Activated T-cell treated with anti-CD3 and anti-CD28 coated beads, Interleukin-2, amount 50 U/mL, for 4 hours (primary cell): ENCODE data around the gene KCNE4. TPM values are rescaled to one million over a fixed set of nuclear protein-coding genes. Genes with fewer than 3 reads are reported as not detected.

ENCODE experiments used
- ATAC-seq, 2 donors: fragments of 200-7000 bp; cut with Tn5 transposase; one replicate each; pipeline ENCODE4 v1.10.0; 2021
- DNase-seq: peaks from one replicate; pipeline ENCODE4 v3.0.0-alpha.2; 2020
- H3K27me3 Mint-ChIP-seq: one replicate; pipeline ENCODE4 v1.8.0; 2021; ENCODE audit warnings: low read depth, mixed read lengths
- H3K36me3 Mint-ChIP-seq: one replicate; pipeline ENCODE4 v1.8.0; 2022; ENCODE audit warnings: mixed read lengths; ENCODE audit not compliant: insufficient read depth
- H3K4me1 Mint-ChIP-seq: one replicate; pipeline ENCODE4 v1.8.0; 2021; ENCODE audit warnings: low read depth, mixed read lengths
- H3K4me3 Mint-ChIP-seq: one replicate; pipeline ENCODE4 v1.8.0; 2021; ENCODE audit warnings: mild to moderate bottlenecking, moderate library complexity, mixed read lengths
- H3K9me3 Mint-ChIP-seq: one replicate; pipeline ENCODE4 v1.8.0; 2021; ENCODE audit warnings: mixed read lengths
- total RNA-seq, 3 donors: library from RNA; stranded (reverse); gene quantifications; one replicate each; pipeline ENCODE4 v1.2.1, GENCODE V29; 2021

The KCNE4 gene
- total RNA-seq, 3 donors from 2014 or later, result not detected

DNA sequence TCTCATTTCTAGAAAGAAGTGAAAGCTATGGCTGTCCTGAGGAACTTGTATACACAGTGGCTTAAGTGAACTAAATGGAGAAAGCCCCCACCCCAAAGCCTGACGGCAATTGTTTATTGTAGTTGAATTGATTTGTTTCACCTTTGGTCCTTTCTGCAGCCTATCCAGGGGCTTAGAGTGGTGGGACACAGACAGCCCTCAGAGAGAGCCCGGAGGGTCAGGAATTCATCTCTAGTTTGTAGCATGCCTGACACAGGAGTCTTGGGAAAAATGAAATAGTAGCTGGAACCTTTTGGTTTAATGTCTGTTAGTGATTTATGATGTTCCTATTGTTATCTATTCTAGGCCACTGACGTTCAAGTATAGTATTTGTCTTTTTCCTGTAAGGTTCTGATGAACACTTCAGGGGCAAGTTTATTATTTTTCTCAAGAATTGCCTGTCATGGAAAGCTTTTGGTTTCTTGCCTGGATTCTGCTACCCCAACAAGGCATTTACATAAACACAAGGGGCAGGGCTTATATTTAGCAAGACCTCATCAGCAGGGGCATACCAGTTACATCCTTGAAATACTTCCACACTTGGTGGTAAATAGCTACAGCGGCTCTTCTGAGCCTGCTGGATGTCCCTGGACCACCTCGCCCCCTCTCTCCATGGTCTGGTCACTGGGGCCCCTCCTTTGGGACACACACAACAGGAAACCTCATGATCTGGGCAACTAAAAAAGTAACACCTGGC lies 44.4 kb downstream of the KCNE4 start:
- no peak for ATAC-seq
- peaks cover 2% of the 10 kb centered on the region for H3K27me3 Mint-ChIP-seq
- no peaks in the 10 kb centered on the region for H3K4me1 Mint-ChIP-seq
- H3K9me3 Mint-ChIP-seq, result no peaks in the 10 kb centered on the region
- H3K36me3 Mint-ChIP-seq, result no peaks in the 10 kb centered on the region
- H3K4me3 Mint-ChIP-seq, result no peak overlapping the region
- no peak for DNase-seq

DNA sequence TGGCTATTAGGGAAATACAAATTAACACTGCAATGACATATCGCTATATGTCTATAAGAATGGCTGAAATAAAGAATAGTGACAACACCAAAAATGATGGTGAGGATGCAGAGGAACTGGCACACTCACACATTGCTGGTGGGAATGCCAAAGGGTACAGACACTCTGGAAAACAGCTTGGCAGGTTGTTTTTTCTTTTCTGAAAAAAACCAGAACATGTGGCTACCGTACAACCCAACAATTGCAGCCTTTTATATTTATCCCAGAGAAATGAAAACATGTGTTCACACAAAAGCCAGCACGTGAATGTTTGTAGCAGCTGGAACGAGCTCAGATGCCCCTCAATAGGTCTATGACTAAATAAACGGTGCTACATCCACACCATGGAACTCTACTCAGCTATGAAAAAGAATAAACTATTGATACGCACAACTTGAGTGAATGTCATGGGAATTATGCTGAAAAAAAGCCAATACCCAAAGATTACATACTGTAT lies 45.9 kb downstream of the KCNE4 start:
- Mint-ChIP-seq H3K4me3 (no peak overlapping the region), H3K36me3 (no peaks in the 10 kb centered on the region), H3K9me3 (no peaks in the 10 kb centered on the region), H3K4me1 (no peaks in the 10 kb centered on the region), H3K27me3 (peaks cover 2% of the 10 kb centered on the region)
- DNase-seq (no peak), ATAC-seq (no peak)

DNA sequence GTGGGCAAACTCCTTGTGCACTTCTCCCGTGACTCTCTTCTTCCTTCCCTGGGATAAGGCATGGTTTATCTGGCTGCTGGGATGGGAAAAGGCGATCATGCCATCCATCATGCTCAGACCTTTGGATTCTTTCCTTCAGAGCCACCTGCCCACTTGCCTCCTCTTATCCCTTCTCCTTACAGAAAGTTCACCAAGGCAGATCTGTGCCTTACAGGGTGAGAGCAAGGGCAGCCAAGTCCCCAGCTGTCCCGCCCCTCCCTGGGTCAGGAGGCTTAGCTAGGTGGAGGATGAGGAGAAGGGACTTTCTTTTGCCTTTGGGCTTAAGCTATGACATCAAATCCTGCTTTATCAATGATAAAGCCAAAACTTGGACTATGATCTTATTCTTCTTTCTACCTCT lies 47.6 kb downstream of the KCNE4 start:
- ATAC-seq (no peak), DNase-seq (no peak)
- H3K4me3 Mint-ChIP-seq, result no peak overlapping the region
- no peaks in the 10 kb centered on the region for H3K4me1 Mint-ChIP-seq
- H3K36me3 Mint-ChIP-seq, result no peaks in the 10 kb centered on the region
- H3K9me3 Mint-ChIP-seq, result no peaks in the 10 kb centered on the region
- peaks cover 2% of the 10 kb centered on the region for H3K27me3 Mint-ChIP-seq

DNA sequence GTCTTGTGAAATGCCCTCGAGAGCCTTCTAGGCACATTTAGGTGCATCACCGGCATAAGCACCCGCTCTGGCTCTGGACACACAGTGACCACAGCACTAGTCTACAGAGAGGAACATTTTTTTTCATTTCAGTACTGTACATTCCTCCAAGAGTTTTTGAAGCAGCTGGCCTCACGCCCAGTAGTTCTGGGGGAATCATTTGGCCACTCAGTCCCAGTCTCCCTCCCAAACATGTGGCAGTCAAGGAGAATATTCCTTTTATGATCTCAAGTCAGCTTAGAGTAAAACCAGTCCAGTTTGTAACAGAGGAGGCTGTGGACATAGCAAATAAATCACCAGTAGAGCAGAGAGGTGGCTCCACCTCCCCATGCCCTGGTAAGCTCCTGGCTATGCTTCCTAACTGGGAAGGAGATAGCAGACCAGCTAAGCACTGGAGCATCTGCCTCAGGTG lies 48.1 kb downstream of the KCNE4 start:
- Mint-ChIP-seq H3K4me1 (no peaks in the 10 kb centered on the region), H3K36me3 (no peaks in the 10 kb centered on the region), H3K27me3 (no peaks in the 10 kb centered on the region), H3K4me3 (no peak overlapping the region), H3K9me3 (no peaks in the 10 kb centered on the region)
- ATAC-seq (no peak), DNase-seq (no peak)

DNA sequence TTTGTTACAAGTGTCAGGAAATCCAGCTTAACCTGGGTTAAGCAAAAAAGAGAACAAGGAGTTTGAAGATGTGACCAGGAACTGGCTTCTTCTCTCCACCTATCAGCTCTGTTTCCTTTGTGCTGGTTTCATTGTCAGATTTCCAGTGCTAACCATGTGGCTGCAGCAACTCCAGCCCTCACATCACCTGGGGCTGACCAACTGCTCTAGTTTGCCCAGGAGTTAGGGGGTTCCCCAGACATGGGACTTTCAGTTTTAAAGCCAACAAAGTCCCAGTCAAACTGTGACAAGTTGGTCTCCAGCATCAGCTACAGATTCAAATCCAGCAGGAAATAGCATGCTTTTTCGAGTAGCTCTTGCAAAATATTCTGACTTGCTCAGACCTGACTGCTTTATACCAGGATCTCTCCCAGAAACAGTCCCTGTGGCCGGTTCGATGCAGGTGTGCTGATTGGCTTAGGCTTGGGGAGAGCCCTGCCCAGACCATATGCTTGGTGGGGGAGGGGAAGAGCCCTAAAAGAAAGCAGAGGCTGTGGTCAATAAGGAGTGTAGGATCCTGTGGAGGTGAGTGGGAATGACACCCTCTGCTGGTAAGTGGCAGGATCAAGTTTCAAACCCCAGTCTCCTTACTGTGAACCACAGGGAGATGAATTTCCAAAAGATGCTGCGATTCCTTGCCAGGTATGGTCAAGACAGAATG lies 49.5 kb downstream of the KCNE4 start:
- DNase-seq (no peak), ATAC-seq (no peak)
- no peaks in the 10 kb centered on the region for H3K9me3 Mint-ChIP-seq
- no peaks in the 10 kb centered on the region for H3K4me1 Mint-ChIP-seq
- H3K27me3 Mint-ChIP-seq, result no peaks in the 10 kb centered on the region
- H3K4me3 Mint-ChIP-seq, result no peak overlapping the region
- H3K36me3 Mint-ChIP-seq, result no peaks in the 10 kb centered on the region

DNA sequence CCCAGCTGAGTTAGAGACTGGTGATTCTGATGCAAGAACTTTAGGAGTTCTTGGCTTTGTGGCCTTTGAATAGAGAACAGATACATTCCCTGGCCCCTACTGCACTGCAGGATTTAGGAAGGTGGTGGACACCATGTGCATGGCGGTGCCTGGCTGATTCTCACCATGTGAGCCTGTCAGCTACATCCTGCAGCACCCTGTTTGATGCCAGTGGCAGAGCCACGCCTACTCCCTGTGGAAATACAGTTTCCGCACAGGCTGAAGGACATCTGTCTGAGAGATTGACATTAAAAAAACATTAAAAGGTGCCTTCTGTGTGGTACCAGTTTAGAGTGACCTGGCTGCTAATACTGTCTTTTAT lies 50.0 kb downstream of the KCNE4 start:
- no peaks in the 10 kb centered on the region for H3K4me1 Mint-ChIP-seq
- no peaks in the 10 kb centered on the region for H3K27me3 Mint-ChIP-seq
- H3K9me3 Mint-ChIP-seq, result no peaks in the 10 kb centered on the region
- no peaks in the 10 kb centered on the region for H3K36me3 Mint-ChIP-seq
- DNase-seq, result no peak
- H3K4me3 Mint-ChIP-seq, result no peak overlapping the region
- ATAC-seq, result no peak

DNA sequence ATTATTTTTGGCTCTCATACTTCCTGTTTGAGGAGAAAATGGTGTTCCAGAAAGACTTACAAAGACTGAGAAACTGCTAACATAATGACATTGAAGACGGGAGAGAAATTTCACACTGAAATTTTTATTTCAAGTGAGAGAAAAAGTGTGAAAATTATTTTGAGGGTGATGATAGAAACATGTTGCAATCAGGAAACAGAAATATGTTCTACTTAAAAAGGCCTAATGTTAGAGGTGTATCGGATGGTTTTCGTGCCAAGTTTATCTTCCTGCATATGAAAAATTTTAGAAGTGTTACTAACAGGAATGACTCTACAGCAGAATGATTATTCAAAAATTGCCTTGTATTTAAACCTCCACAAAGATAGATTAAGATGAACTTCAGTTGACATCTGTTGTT lies 50.5 kb downstream of the KCNE4 start:
- Mint-ChIP-seq H3K36me3 (no peaks in the 10 kb centered on the region), H3K9me3 (no peaks in the 10 kb centered on the region), H3K4me1 (no peaks in the 10 kb centered on the region), H3K4me3 (no peak overlapping the region), H3K27me3 (no peaks in the 10 kb centered on the region)
- ATAC-seq (no peak), DNase-seq (no peak)

DNA sequence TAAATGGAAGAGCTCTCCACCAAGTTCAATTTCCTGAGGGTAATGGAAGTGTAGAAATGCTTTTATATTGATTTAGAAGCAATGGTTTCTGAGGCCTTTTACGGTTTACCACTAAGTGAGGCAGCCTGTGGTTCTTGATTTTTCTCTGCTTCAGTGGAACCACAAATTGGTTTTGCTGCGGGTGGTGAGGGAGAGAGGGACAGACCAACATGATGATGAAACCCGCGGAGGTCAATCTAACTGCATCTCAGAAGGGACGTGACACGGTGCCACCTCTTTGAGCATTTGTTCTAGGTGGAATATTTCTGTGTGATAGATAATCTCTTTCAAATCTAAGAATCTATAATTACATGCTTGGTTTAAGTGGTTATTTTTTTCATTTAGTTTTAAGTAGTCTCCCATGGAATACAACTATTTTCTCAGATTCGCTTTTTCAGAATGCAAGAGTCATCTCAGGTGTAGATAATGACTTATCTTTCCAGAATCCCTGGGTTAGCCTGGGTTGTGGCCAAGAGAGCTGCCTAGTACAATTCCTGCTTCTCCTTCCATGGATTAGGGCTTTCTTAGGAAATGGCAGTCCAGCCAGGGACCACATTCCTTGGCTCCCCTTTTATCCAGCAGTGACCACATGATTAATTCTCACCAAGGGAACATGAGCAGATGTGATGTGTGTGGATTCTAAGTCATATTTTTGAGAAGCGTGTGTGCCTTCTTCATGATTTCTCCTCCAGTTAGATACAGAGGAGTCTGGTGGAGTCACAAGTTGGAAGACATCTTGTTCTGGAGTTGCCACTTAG lies 52.5 kb downstream of the KCNE4 start:
- Mint-ChIP-seq H3K27me3 (no peaks in the 10 kb centered on the region), H3K4me3 (no peak overlapping the region)
- no peak for ATAC-seq

More for the DNA sequence above, 52.5 kb downstream of the KCNE4 start:
- Mint-ChIP-seq H3K4me1 (no peaks in the 10 kb centered on the region), H3K9me3 (no peaks in the 10 kb centered on the region), H3K36me3 (no peaks in the 10 kb centered on the region)
- no peak for DNase-seq

Other genes starting within 250 kb of the KCNE4 start
- 10 to 100 TPM; 29.9 to 36.6 (median 33.7) TPM for gene ACSL3, start 191.2 kb upstream of the KCNE4 start, total RNA-seq